ENCODE measurements around the gene ZNF70.
A peak's percentile ranks its signal among the peaks of the same experiment; 100 is the strongest.

Gene ZNF70

DNA sequence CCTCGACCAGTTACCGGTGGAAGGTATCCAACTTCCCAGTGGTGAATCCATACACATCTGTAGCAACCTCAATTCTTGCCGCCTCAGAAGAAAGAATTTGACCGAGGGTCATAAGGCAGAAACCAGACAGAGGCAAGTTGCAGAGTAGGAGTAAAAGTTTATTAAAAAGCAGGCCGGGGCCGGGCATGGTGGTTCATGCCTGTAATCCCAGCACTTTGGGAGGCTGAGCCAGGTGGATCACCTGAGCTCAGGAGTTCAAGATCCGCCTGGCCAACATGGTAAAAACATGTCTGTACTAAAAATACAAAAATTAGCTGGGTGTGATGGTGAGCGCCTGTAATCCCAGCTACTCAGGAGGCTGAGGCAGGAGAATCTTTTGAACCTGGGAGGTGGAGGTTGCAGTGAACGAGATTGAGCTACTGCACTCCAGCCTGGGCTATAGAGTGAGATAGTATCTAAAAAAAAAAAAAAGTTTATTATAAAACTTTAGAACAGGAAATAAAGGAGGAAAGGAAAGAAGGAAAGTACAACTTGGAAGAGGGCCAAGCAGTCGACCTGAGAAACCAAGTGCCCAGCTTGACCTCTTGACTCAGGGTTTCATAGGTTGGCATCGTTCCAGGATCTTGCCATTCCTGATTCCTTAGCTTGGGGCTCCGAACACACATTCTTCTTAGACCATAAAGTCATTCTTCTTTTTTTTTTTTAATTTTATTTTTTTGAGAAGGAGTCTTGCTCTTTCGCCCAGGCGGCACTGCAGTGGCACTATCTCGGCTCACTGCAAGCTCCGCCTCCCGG, 32.3 kb downstream of the ZNF70 start:
- DNase-seq (ENCODE audit: low read depth, low spot score) = no peak

DNA sequence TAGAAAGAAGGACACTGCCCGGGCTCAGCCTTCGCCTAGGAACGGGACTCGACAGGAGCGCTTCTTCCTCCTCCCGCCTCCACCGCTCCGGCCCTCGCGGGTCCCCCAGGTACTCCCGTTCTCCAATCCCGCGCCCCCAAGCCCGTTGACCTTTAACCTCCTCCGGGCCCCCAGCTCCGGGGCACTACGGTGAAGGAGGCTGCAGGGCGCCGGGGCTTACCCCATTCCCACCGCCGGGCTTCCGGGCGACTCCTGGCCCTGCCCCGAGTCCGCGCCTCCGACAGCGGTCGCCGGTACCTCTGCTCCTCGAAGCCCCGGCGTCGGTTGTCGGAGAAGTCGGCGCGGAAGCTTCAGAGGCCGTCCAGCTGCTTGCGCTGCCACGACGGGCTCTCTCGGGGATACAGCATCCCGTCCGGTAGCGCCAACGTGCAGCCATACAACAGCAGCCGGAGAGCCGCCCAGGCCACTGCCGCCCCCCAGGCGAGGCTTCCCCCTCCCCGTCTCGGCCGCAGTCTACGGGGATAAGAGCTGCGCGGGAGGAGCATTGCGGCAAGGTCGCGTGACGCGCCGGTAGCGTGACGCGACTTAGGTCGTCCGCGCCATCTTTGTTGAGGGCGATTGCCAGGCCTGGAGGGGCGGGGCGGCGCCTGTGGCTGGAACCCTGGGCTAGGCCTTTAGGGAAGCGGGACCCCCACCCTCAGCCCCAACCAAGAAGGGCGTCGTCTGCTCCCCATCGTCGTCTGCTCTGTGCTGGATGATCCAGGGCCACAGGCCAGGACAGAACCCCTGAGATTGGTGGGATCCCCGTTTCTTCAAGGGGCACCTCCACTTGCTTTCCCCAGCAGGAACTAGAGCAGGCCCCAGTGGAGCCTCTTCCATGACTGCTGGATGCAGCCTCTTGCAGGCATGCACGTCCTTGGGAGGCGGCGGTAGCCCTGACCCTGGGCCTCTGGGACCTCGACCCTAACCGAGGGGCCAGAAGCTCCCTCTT, 33.8 kb downstream of the ZNF70 start:
- peak; percentile 55 for DNase-seq (ENCODE audit: low read depth, low spot score)

DNA sequence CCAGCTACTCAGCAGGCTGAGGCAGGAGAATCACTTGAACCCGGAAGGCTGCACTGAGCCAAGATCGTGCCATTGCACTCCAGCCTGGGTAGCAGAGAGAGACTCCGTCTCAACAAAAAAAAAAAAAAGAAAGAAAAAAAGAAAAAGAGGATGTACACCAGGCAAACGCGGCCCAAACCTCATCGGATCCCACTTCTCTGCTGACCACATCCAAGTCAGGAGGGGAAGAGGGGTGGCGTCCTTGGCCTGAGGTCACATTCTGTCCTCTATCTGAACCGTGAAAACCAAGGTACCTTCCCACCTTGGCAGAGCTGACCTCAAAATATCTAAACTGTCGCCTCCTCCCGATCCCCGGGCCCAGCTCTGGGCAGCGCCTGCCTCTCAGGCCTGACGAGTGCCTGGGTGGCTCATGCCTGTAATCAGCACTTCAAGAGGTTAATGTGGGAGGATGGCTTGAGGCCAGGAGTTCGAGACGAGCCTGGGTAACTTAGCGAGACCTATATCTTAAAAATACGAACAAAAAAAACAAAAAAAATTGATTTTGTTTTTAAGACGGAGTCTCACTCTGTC, 35.0 kb downstream of the ZNF70 start:
- DNase-seq (ENCODE audit: low read depth, low spot score) = no peak

DNA sequence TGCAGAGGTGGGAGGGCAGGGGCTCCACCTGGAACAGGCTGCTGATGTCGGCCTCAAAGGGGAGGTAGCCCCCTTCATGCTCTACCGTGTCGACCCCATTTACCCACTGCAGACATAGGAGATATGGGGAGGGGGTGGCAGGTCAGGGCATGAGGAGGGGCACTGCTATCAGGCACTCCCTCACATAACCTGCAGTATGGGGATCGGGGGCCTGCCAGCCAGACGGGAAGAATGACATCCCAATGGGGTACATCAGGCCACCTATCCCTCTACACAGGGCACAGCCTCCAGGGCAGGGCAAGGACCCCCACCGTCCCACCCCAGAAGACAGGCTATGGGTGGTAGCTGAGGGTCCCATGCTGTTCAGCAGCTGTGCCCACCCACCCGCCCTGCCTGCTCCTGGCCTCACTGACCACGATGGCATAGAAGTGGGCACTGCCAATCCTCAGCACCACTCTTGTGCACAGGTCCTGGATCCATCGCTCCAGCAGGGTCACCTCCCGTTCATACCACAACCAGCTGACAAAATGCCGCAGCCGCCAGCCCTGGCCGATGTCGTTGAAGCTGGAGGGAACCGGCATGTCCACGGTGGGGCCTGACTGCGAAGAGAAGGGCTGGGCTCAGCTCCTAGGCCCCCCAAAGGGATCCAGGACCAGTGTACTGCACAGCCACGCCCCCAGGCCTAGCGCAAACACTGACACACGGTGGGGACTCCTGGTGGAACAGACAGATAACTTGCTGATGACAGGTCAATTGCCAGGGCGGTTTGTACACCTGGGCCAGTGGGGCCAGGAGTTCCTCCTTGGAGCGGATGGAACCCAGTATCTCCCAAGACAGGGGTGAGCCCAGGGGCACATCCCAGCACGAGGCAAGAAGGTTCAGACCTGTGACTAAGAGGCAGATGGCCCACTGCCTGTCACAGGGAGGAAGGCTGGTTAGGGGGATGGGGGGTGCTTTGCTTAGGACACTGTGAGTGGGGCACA, 36.0 kb downstream of the ZNF70 start:
- no peak for DNase-seq (ENCODE audit: low read depth, low spot score)

DNA sequence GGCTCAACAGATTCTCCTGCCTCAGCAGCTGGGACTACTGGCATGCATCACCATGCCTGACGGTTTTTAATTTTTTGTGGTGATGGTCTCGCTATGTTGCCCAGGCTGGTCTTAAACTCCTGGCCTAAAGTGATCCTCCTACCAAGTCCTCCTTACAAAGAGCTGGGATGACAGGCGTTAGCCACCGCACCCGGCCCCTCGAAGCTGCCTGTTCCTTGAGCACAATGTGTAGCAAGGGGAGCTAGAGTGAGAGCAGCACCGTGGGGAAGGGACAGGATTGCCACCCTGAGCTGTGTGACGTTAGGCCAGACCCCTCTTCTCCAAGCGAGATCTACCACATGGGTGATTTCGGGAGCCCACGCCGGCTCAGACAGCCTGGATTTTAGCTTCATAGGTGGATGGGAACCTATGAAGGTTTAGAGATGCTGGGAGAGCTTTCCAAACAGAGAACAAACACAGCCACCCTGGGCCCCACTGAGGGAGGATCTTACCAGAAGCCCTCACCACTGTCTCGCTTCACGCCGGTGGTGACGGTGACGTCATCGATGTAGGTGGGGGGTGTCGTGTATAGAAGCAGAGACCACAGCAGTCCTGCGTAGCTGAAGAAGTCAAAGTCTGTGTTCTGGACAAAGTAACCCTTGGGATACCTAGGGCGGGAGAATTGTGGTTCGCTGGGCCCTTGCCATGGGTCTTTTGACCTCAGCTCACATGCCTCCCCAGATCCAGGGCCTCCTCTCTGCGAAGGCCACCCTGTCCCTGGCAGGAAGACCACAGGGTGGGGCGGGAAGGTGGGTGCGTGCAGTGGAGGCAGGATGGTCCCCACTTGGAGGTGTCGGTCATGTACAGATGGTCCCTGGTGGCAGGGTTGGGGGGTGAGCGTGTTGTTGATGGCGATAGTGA, 37.0 kb downstream of the ZNF70 start:
- no peak for DNase-seq (ENCODE audit: low read depth, low spot score)

DNA sequence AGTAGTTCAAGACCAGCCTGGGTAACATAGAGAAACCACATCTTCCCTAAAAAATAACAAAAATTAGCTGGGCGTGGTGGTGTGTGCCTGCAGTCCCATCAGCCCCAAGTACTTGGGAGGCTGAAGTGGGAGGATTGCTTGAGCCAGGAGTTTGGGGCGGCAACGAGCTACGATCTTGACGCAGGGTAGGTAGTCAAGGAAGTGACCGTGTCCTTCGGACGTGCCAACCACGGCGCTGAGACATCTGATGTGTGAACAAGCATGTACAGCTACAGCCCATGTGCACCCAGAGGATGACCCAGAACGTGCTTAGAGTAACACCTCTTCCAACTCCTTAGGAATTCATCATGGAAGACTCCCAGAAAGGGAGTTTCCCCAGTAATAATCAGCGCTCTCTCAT, 38.7 kb downstream of the ZNF70 start:
- no peak for DNase-seq (ENCODE audit: low read depth, low spot score)

DNA sequence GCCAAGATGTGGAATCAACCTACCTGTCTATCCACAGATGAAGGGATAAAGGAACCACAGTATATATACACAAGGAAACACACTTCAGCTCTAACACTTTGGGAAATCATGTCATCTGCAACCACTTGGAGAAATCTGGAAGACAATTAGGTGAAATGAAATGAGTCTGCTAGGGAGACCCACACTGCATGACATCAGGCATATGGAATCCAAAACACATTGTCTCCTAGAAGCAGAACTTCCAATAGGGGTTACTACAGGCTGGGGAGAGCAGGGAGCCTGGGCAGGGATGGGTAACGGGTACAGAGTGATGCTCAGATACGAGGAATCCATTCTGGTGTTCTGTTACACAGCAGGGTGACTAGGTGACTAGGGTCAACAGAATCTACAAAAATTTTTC, 41.8 kb downstream of the ZNF70 start:
- DNase-seq (ENCODE audit: low read depth, low spot score) = no peak

DNA sequence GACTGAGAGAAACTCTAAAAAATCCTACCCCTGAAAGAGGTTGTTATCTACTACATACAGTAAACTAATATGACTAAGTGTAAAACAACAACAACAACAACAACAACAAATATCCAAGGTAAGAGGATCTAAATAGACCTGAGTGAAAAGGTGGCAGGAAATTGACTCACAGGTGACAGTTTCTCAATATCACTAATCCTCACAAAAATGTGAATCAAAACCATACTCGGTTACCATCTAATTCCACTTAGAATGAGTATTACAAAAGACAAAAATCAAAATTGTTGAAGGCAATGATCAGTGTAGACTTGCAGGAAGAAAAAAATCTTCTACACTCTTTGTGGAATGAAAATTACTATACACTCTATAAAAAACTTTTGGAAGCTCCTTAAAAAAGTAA, 42.6 kb downstream of the ZNF70 start:
- DNase-seq (ENCODE audit: low read depth, low spot score) = no peak

DNA sequence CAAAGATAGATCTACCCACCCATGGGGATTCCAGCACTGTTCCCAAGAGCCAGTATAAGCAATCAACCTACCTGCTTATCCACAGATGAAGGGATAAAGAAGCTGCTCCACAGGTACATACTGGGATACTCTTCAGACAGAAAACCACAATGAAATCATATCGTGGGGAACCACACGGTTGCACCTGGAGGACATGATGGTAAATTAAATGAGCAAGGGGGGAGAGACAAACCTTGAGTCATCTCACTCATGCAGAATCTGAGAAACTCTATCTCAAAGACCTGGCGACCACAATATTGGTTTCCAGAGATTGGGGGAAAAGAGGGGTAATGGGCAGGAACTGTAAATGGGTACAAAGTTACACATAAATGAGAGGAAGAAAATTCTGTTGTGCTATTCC, 45.6 kb downstream of the ZNF70 start:
- no peak for DNase-seq (ENCODE audit: low read depth, low spot score)

DNA sequence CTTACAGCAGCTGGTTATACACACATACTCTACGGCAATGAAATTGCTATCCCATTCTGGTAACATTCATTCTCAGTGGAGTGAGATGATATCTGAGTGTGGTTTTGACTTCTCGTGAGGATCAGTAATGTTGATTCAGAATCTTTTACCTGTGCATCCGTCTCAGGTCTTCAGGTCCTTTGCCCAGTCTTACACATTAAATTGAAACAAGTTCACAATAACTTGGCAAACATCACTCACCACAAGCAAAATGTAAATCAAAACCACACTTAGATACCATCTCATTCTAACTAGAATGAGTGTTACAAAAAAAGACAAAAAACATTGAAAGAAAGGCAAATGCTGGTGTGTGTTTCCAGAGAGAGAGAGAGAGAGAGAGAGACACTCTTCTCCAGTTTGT, 46.1 kb downstream of the ZNF70 start:
- no peak for DNase-seq (ENCODE audit: low read depth, low spot score)

DNA sequence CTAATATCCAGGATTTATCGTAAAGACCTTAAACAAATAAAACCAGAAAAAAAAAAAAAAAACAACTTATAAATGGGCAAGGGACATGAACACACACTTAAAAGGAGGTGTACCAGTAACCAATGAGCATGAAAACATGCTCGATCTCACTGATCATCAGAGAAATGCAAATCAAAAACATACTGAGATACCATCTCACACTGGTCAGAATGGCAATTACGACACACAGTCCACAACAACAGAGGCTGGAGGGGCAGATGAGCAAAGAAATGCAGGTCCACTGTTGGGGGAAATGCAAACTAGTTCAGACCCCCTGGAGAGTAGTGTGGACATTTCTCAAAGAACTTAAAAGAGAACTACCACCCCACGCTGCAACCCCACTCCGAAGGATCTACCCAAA, 46.9 kb downstream of the ZNF70 start:
- DNase-seq (ENCODE audit: low read depth, low spot score) = no peak

DNA sequence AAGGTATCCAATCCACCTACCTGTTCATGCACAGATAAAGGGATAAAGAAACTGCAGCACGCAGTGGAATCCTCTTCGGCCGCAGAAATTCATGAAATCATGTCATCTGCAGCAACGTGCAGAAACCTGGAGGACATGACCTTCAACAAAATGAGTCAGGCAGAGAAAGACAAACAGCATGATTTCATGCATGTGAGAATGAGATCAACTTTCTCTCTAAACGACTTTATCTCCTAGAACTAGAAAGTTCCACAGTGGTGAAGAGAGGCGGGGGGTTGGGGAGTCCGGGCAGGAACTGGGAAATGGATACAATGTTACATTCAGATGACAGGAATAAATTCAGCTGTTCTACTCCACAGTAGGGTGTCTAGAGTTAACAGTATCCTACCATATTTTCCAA, 50.2 kb downstream of the ZNF70 start:
- DNase-seq (ENCODE audit: low read depth, low spot score) = no peak

DNA sequence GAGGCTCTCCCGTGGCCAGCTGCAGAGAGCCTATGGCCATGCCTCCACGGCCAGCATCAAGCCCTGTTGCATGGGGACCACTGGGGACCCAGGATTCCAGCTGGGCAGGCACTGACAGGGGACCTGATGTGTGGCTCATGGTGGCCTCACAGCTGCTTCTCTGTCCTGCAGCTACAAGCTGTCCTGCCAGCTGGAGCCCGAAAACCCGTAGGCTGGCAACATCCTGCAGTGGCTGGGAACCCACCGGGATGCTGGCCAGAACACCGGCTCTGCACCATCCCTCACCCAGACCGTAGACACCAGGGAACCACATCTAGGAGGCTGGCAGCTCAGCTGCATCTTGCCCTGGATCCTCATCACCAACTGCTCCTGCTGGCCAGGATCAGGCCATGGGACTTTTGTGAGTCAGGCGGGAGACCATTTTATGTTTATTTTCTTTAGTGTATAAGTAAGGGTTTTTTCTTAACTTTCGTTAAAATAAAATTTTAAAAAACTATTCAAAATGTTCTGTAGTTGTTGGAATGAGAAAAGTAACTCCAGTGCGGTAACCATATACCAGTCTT, 52.2 kb downstream of the ZNF70 start:
- DNase-seq (ENCODE audit: low read depth, low spot score) = no peak

DNA sequence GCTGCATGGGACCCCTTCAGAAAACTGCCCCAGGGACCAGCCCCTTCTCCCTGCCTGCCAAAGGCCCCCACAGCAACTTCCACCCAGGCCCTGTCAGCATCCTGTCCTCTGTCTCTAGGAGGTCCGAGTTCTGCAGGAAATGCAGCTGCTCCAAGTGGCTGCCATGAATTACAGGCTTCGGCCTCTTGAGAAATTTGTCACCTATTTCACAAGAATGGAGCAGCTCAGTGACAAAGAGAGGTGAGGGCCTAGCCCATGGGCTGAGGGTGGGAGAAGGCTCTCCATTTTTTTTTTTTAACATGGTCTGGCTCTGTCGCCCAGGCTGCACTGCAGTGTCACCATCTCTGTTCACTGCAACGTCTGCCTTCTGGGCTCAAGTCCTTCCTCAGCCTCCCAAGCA, 52.8 kb downstream of the ZNF70 start:
- no peak for DNase-seq (ENCODE audit: low read depth, low spot score)

DNA sequence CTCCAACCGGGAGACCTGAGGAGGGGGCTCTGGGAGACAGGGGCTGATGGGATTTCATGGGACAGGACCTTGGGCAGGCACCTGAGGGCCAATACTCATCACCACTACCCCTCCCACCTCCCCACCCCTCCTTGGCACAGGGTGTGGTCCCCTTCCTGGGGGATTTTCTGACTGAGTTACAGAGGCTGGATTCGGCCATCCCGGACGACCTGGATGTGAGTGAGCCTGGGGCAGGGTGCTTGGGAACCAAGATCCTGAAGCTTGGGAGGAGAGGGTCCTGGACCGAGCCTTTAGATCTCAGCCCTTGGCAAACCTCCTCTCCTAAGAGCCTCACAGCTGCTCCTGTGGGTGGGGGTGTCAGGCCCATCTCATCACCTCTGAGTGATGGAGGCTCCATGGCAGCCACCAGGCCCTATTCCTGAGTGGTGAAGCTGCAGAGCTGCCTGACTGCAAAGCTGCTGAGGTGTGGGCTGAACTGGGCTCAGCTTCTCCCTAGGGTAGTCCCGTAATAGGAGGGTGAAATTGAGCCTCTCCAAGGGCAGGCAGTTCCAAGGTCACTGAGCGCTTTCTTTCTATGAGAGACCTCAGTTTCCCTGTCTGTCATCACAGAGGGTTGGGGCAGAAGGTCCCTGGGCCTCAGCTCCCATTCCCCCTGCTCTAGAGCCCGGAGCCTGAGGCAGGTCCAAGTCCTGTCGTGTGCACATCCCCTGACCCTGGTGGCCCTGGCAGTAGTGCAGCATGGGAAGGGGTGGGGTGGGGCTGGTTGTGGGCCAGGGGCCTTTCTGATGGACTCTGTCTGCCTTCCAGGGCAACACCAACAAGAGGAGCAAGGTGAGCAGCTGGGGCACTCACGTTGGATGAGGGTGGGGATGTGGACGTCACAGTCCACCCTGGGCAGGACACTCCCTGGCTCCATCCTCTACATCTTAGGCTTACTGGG, 53.6 kb downstream of the ZNF70 start:
- DNase-seq (ENCODE audit: low read depth, low spot score) = no peak

DNA sequence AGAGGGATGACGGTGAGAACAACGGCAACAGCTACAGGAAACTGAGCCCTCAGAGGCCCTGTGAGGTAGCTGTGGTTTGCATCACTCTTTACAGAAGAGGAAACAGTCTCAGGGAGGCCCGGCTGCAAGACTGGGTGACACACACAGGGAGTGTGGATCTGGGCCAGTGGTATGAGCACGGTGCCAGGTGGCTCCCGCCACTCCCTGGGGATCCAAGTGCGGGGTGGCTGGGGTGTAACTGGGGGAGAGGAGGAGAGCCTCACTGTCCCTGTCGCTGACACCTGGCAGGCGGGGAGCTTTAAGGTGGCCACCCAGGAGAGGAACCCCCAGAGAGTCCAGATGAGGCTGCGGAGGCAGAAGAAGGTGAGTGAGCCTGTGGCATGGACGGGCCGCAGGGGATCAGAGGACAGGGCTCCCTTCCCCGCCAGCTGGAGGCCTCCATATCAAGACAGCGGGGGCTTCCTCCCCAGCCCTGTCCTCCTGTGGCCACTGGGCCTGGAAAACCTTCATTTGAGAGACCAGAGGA, 54.5 kb downstream of the ZNF70 start:
- DNase-seq (ENCODE audit: low read depth, low spot score) = peak; percentile 59

DNA sequence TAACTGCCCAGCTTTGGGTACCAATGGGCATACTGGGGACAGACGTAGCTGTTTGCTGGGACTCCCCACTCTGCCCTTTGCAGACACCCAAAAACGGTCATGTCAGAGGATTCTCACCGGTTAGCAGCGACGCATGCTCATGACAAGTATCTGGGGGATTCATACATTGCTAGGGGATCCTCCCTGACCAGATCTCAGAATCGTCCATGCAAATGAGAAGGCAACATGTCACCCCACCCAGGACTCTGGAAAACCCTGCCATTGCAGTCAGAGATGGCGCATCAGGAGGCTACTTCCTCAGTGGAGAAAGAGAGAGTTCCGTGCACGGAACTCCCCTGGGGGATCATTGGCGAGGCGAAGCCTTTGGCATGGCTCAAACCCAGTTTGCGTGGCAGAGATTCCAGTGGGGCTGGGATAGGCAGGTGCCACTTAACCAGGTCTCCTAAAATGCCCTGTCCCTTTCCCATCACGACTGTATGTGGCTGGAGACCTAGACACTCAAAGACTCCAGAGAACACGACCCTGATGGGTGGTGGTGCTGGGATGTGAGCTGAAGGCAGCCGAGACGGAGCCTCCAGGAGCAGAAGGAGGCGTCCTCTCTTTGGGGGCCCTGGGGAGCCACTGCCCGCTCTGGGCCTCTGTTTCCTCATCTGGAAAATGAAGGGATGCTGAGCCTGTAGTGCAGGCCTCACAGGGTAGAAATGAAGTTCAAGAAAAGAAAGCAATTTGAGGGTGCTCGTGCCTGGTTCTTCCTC, 55.2 kb downstream of the ZNF70 start:
- DNase-seq (ENCODE audit: low read depth, low spot score) = no peak

DNA sequence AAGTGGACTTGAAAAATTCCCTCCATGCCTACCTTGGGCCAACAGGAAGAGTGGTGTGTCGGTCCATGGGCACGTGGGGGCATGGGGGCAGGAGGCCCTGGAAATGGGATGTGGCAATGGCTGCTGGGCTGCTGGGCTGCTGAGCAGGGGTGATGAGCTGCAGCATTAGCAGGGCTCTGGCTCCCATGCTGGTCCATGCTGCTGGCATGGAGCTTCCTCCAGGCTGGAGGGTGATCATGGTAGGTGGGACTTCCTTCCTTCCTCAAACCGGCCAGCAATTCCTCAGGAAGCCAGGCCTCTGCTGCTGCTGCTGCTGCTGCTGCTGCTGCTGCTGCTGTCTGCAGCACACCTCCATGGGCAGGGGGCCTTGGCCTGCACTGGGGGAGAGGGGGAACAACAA, 55.8 kb downstream of the ZNF70 start:
- no peak for DNase-seq (ENCODE audit: low read depth, low spot score)
